Astrocyte (in vitro differentiated cells and primary cell): ENCODE data around the gene CD22. TPM values are rescaled to one million over a fixed set of nuclear protein-coding genes. Genes with fewer than 3 reads are reported as not detected.

Experiments
- DNase-seq: peaks from one replicate; pipeline ENCODE4 v3.0.0-alpha.2; 2010; ENCODE audit warnings: low read depth
- FAIRE-seq: peaks from 2 replicates; lab custom pipeline; 2011; peaks lifted over from hg19 to GRCh38; lab: Jason Lieb, UNC
- H2AFZ ChIP-seq: 2 replicates; pipeline ENCODE4 v1.6.0; 2012; ENCODE audit warnings: low read depth, low read length, inconsistent platforms
- H3K27ac ChIP-seq: 2 replicates; pipeline ENCODE4 v1.5.1; 2011; ENCODE audit warnings: low read depth, low read length, inconsistent platforms
- H3K27me3 ChIP-seq: 2 replicates; pipeline ENCODE4 v1.6.0; 2011; ENCODE audit warnings: low read length, inconsistent platforms; ENCODE audit not compliant: insufficient read depth
- H3K36me3 ChIP-seq: 2 replicates; pipeline ENCODE4 v1.5.1; 2011; ENCODE audit warnings: low read length, inconsistent platforms; ENCODE audit not compliant: insufficient read depth
- H3K4me1 ChIP-seq: 2 replicates; pipeline ENCODE4 v1.5.1; 2011; ENCODE audit warnings: low read length, inconsistent platforms; ENCODE audit not compliant: insufficient read depth
- H3K4me2 ChIP-seq: 2 replicates; pipeline ENCODE4 v1.6.0; 2012; ENCODE audit warnings: low read length, inconsistent platforms
- H3K4me3 ChIP-seq: 2 replicates; pipeline ENCODE4 v1.5.1; 2011; ENCODE audit warnings: low read depth, mild to moderate bottlenecking, low read length, inconsistent platforms; ENCODE audit not compliant: insufficient read depth
- H3K79me2 ChIP-seq: 2 replicates; pipeline ENCODE4 v1.6.0; 2012; ENCODE audit warnings: mild to moderate bottlenecking, low read length, inconsistent platforms; ENCODE audit not compliant: insufficient read depth
- H3K9ac ChIP-seq: 2 replicates; pipeline ENCODE4 v1.6.0; 2012; ENCODE audit warnings: mild to moderate bottlenecking, low read length, inconsistent platforms
- H3K9me3 ChIP-seq: 2 replicates; pipeline ENCODE4 v1.5.1; 2012; ENCODE audit warnings: low read depth, mild to moderate bottlenecking, low read length, inconsistent platforms; ENCODE audit not compliant: insufficient read depth
- H4K20me1 ChIP-seq: 2 replicates; pipeline ENCODE4 v1.6.0; 2012; ENCODE audit warnings: low read length, inconsistent platforms; ENCODE audit not compliant: insufficient read depth
- H3K27ac Mint-ChIP-seq: one replicate; pipeline ENCODE4 v1.8.0; 2021; ENCODE audit warnings: mild to moderate bottlenecking, mixed read lengths; ENCODE audit not compliant: unreplicated experiment
- H3K27me3 Mint-ChIP-seq: one replicate; pipeline ENCODE4 v1.8.0; 2021; ENCODE audit warnings: low read depth, mixed read lengths; ENCODE audit not compliant: unreplicated experiment
- H3K36me3 Mint-ChIP-seq: one replicate; pipeline ENCODE4 v1.8.0; 2021; ENCODE audit warnings: low read depth, mixed read lengths; ENCODE audit not compliant: unreplicated experiment
- H3K4me1 Mint-ChIP-seq: one replicate; pipeline ENCODE4 v1.8.0; 2021; ENCODE audit warnings: low read depth, mixed read lengths; ENCODE audit not compliant: unreplicated experiment
- H3K4me3 Mint-ChIP-seq: one replicate; pipeline ENCODE4 v1.8.0; 2021; ENCODE audit warnings: mild to moderate bottlenecking, moderate library complexity, mixed read lengths; ENCODE audit not compliant: unreplicated experiment
- H3K9me3 Mint-ChIP-seq: one replicate; pipeline ENCODE4 v1.8.0; 2021; ENCODE audit warnings: mild to moderate bottlenecking, mixed read lengths; ENCODE audit not compliant: unreplicated experiment
- EZH2 ChIP-seq: IDR thresholded peaks from 2 replicates; pipeline ENCODE4 v1.6.1; 2012; ENCODE audit warnings: mild to moderate bottlenecking, low read length, inconsistent platforms; ENCODE audit not compliant: insufficient read depth
- total RNA-seq: library from RNA; stranded (reverse); gene quantifications from 2 replicates; pipeline ENCODE4 v1.2.1, GENCODE V29; 2021
- TF ChIP-seq, protein P1 (sequence below): IDR thresholded peaks from 2 replicates; pipeline ENCODE4 v1.5.1; 2011; ENCODE audit warnings: low read depth, mild to moderate bottlenecking, inconsistent platforms, low read length, moderate library complexity; ENCODE audit not compliant: insufficient read depth

Gene CD22
- total RNA-seq, 1 donor from 2014 or later = not detected

DNA sequence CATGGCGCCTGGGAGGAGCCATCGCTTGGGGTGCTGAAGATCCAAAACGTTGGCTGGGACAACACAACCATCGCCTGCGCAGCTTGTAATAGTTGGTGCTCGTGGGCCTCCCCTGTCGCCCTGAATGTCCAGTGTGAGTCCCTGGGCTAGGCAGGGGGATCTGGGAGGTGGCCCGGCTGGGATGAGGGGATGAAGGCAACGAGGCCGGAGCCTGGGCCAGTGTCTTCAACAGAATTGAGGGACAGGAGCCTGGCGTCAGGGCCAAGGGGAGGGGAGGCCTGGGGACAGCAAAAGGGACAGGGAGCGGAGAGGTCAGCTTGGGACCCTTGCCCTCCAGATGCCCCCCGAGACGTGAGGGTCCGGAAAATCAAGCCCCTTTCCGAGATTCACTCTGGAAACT is 12.0 kb downstream of the CD22 start:
- DNase-seq (no peak), FAIRE-seq (no peak)
- Histone ChIP-seq H2AFZ (no peak overlapping the region), H3K4me3 (no peak overlapping the region), H3K36me3 (no peaks in the 10 kb centered on the region), H3K4me2 (no peak overlapping the region), H3K9me3 (no peaks in the 10 kb centered on the region), H3K79me2 (no peaks in the 10 kb centered on the region), H3K9ac (no peak overlapping the region), H3K27me3 (no peaks in the 10 kb centered on the region), H3K4me1 (no peaks in the 10 kb centered on the region), H4K20me1 (no peaks in the 10 kb centered on the region), H3K27ac (no peak overlapping the region)
- H3K36me3 Mint-ChIP-seq = no peaks in the 10 kb centered on the region
- no peak overlapping the region for H3K27ac Mint-ChIP-seq
- no peak overlapping the region for H3K4me3 Mint-ChIP-seq
- TF ChIP-seq EZH2 = no peak
- TF ChIP-seq, protein P1, sequence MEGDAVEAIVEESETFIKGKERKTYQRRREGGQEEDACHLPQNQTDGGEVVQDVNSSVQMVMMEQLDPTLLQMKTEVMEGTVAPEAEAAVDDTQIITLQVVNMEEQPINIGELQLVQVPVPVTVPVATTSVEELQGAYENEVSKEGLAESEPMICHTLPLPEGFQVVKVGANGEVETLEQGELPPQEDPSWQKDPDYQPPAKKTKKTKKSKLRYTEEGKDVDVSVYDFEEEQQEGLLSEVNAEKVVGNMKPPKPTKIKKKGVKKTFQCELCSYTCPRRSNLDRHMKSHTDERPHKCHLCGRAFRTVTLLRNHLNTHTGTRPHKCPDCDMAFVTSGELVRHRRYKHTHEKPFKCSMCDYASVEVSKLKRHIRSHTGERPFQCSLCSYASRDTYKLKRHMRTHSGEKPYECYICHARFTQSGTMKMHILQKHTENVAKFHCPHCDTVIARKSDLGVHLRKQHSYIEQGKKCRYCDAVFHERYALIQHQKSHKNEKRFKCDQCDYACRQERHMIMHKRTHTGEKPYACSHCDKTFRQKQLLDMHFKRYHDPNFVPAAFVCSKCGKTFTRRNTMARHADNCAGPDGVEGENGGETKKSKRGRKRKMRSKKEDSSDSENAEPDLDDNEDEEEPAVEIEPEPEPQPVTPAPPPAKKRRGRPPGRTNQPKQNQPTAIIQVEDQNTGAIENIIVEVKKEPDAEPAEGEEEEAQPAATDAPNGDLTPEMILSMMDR = no peak
- H3K4me1 Mint-ChIP-seq = no peaks in the 10 kb centered on the region
- no peaks in the 10 kb centered on the region for H3K9me3 Mint-ChIP-seq
- H3K27me3 Mint-ChIP-seq = peaks cover 52% of the 10 kb centered on the region

DNA sequence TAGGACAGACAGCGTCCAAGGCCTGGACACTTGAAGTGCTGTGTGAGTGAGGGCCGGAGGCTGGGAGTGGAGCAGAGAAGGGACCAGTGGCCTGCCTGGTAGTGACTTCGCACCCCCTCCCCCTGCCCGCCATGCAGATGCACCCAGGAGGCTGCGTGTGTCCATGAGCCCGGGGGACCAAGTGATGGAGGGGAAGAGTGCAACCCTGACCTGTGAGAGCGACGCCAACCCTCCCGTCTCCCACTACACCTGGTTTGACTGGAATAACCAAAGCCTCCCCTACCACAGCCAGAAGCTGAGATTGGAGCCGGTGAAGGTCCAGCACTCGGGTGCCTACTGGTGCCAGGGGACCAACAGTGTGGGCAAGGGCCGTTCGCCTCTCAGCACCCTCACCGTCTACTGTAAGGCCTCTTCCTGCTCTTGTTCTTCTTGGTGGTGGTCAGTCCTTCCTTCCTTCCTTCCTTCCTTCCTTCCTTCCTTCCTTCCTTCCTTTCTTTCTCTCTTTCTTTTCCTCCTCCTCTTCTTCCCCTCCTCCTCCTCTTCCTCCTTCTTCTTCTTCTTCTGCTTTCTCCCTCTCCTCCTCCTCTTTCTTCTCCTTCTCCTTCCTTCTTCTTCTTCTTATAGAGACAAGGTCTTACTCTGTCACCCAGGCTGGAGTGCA is 12.7 kb downstream of the CD22 start:
- no peak for TF ChIP-seq EZH2
- TF ChIP-seq, protein P1 = no peak
- FAIRE-seq = no peak
- Mint-ChIP-seq H3K4me3 (no peak overlapping the region), H3K27ac (no peak overlapping the region), H3K9me3 (no peaks in the 10 kb centered on the region), H3K27me3 (peaks cover 58% of the 10 kb centered on the region), H3K4me1 (no peaks in the 10 kb centered on the region), H3K36me3 (no peaks in the 10 kb centered on the region)
- Histone ChIP-seq H3K79me2 (no peaks in the 10 kb centered on the region), H4K20me1 (no peaks in the 10 kb centered on the region), H2AFZ (no peak overlapping the region), H3K9me3 (no peaks in the 10 kb centered on the region), H3K4me3 (no peak overlapping the region), H3K4me2 (no peak overlapping the region), H3K27ac (no peak overlapping the region), H3K9ac (no peak overlapping the region), H3K27me3 (no peaks in the 10 kb centered on the region), H3K4me1 (no peaks in the 10 kb centered on the region), H3K36me3 (no peaks in the 10 kb centered on the region)
- no peak for DNase-seq

DNA sequence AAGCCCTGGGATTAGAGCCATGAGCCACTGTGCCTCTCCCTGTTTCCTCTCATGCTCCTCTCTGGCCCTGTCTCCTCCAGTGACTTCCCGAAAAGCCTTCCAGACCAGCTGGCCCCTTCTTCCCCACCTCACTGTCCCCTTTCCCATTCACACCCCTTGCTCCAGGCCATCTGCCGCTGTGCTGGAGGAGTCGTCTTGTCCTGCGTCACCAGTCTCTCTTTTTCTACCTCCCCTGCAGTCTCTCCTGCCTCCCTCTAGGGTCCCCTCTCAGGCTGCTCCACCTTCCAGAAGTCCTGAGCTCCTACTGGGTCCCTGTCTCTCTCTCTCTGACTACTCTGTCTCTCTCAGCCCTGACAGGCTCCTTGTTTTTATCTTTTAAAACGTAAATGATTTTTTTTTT is 13.4 kb downstream of the CD22 start:
- DNase-seq = no peak
- no peak overlapping the region for H3K27ac Mint-ChIP-seq
- no peak for FAIRE-seq

More for the DNA sequence above, 13.4 kb downstream of the CD22 start:
- H3K36me3 ChIP-seq = no peaks in the 10 kb centered on the region
- peaks cover 3% of the 10 kb centered on the region for H3K4me1 Mint-ChIP-seq
- H3K27me3 ChIP-seq = no peaks in the 10 kb centered on the region
- no peak overlapping the region for H3K4me3 Mint-ChIP-seq
- H4K20me1 ChIP-seq = no peaks in the 10 kb centered on the region
- H3K9me3 Mint-ChIP-seq = no peaks in the 10 kb centered on the region
- no peak overlapping the region for H3K4me2 ChIP-seq
- H3K4me1 ChIP-seq = no peaks in the 10 kb centered on the region
- H3K9me3 ChIP-seq = no peaks in the 10 kb centered on the region
- H2AFZ ChIP-seq = no peak overlapping the region
- TF ChIP-seq EZH2 = no peak
- no peak overlapping the region for H3K9ac ChIP-seq
- no peak overlapping the region for H3K4me3 ChIP-seq
- no peaks in the 10 kb centered on the region for H3K79me2 ChIP-seq
- H3K36me3 Mint-ChIP-seq = no peaks in the 10 kb centered on the region
- H3K27ac ChIP-seq = no peak overlapping the region
- H3K27me3 Mint-ChIP-seq = peaks cover 65% of the 10 kb centered on the region
